Pancreas (tissue), 10 donors: ENCODE measurements around the gene FNDC8. TPM values are rescaled to one million over a fixed set of nuclear protein-coding genes. Genes with fewer than 3 reads are reported as not detected.

Experiments
- ATAC-seq, 4 donors: fragments of 200-7000 bp; cut with Tn5 transposase; one replicate each; pipeline versions ENCODE4 v1.8.0 to v1.9.1; 2020; ENCODE audit warnings: mild to moderate bottlenecking in 4 of 4, moderate library complexity in 4 of 4
- DNase-seq, 6 donors: peaks; one replicate each; pipeline ENCODE4 v3.0.0-alpha.2; 2020
- FAIRE-seq: peaks from 2 replicates; lab custom pipeline; 2012; peaks lifted over from hg19 to GRCh38; lab: Jason Lieb, UNC
- H3K27ac ChIP-seq, 4 donors: fragments of 200-600 bp; sonication (generic); 1 replicate in 3 of 4; 2 replicates in 1 of 4; pipeline versions ENCODE4 v1.5.0 to v1.8.0; 2020
- H3K27me3 ChIP-seq, 4 donors: fragments of 200-600 bp; one replicate each; pipeline ENCODE4 v1.8.0; 2021
- H3K36me3 ChIP-seq, 3 donors: fragments of 200-600 bp; sonication (generic) in 1 of 3; one replicate each; pipeline versions ENCODE4 v1.5.0 to v1.8.0; 2020 to 2021
- H3K4me1 ChIP-seq, 3 donors: fragments of 200-600 bp; one replicate each; pipeline ENCODE4 v1.8.0; 2021
- H3K4me3 ChIP-seq, 4 donors: fragments of 200-600 bp; sonication (generic) in 2 of 4; one replicate each; pipeline versions ENCODE4 v1.5.0 to v1.8.0; 2020 to 2021
- H3K9me3 ChIP-seq, 4 donors: fragments of 200-600 bp; one replicate each; pipeline ENCODE4 v1.8.0; 2021
- WGBS, 2 donors: extraction: QIAGEN DNeasy Blood & Tissue Kit; methylation state at CpG; one replicate each; pipeline ENCODE4 v1.1.7; 2013; 5-methylcytosine and 5-hydroxymethylcytosine counted together
- intact Hi-C, 3 donors: fragments of 100-400 bp; cut with DNase I; formaldehyde crosslinking; loops; one replicate each; pipeline versions ENCODE4 v1.11.1 to v1.14.2; 2022
- polyA plus RNA-seq, 2 donors: library from polyadenylated mRNA; stranded (reverse); fragments of 200-250 nt; gene quantifications; one replicate each; pipeline ENCODE4 v1.2.3, GENCODE V29; 2013
- total RNA-seq, 6 donors: library from RNA; stranded (reverse); fragmentation: NEBNext Ultra II Directional in 4 of 6; extraction: Animal tissue kit (Norgen Biotek cat#: 25700) in 4 of 6; gene quantifications; one replicate each; pipeline versions ENCODE4 v1.2.1 to v1.2.4, GENCODE V29; 2021 to 2023
- TF ChIP-seq, protein P1 (sequence below), 4 donors: fragments of 200-600 bp; sonication (generic) in 3 of 4; IDR thresholded peaks; one replicate each; pipeline versions ENCODE4 v1.5.0 to v1.8.0; 2021; ENCODE audit warnings: antibody characterized with exemption in 4 of 4
- donor health status: healthy with polysubstance abuse.
- donor health status: DM: no; HTN: no; CAD: no; lungs with moderate emphysema.
- donor health status: DM: no; HTN: no; CAD: no.
- donor health status: control.
- donor health status: control.
- donor health status: Bipolar disorder and iron deficiency.
- donor health status: DM: yes; HTN: yes; CAD: no.
- donor health status: DM: no; HTN: no; CAD: no.
- donor health status: DM: no; HTN: no; CAD: no.
- donor health status: DM: yes; HTN: yes; CAD: no.

The FNDC8 gene
- total and polyA plus RNA-seq, 8 donors = not detected

GRCh38 chr17:35094902-35095301 lies 26.5 kb upstream of the FNDC8 start:
- H3K4me3 ChIP-seq = no peak overlapping the region
- no peak for FAIRE-seq
- no peaks in the 10 kb centered on the region for H3K36me3 ChIP-seq
- ATAC-seq = peak in 1 of 4 donors; percentile 41
- TF ChIP-seq, protein P1, sequence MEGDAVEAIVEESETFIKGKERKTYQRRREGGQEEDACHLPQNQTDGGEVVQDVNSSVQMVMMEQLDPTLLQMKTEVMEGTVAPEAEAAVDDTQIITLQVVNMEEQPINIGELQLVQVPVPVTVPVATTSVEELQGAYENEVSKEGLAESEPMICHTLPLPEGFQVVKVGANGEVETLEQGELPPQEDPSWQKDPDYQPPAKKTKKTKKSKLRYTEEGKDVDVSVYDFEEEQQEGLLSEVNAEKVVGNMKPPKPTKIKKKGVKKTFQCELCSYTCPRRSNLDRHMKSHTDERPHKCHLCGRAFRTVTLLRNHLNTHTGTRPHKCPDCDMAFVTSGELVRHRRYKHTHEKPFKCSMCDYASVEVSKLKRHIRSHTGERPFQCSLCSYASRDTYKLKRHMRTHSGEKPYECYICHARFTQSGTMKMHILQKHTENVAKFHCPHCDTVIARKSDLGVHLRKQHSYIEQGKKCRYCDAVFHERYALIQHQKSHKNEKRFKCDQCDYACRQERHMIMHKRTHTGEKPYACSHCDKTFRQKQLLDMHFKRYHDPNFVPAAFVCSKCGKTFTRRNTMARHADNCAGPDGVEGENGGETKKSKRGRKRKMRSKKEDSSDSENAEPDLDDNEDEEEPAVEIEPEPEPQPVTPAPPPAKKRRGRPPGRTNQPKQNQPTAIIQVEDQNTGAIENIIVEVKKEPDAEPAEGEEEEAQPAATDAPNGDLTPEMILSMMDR (IDR thresholded peaks at IDR 0.05) = no peak
- H3K27me3 ChIP-seq = no peaks in the 10 kb centered on the region
- 78 to 88% methylated on average over 2 of the region's 2 CpGs for WGBS, 2 donors
- no peak for DNase-seq
- intact Hi-C loops = loop anchor here in 1 of 3 donors (10.0 kb wide), 1 partner anchor 90 kb away; no protein-coding TSS in a partner anchor
- H3K4me1 ChIP-seq = no peaks in the 10 kb centered on the region
- H3K27ac ChIP-seq = no peak overlapping the region
- no peaks in the 10 kb centered on the region for H3K9me3 ChIP-seq

GRCh38 chr17:35095741-35096140 lies 25.7 kb upstream of the FNDC8 start:
- ATAC-seq (no peak), FAIRE-seq (no peak), DNase-seq (no peak)
- intact Hi-C loops = loop anchor here in 1 of 3 donors (10.0 kb wide), 1 partner anchor 91 kb away; no protein-coding TSS in a partner anchor
- Histone ChIP-seq H3K4me3 (no peak overlapping the region), H3K4me1 (no peaks in the 10 kb centered on the region), H3K9me3 (no peaks in the 10 kb centered on the region), H3K27ac (no peak overlapping the region), H3K36me3 (peaks cover 0 to 4% (median 0%) of the 10 kb centered on the region in 3 donors), H3K27me3 (no peaks in the 10 kb centered on the region)
- WGBS, 2 donors = 94 to 98% methylated on average over 1 of the region's 1 CpG
- TF ChIP-seq, protein P1 (IDR thresholded peaks at IDR 0.05) = no peak

DNA sequence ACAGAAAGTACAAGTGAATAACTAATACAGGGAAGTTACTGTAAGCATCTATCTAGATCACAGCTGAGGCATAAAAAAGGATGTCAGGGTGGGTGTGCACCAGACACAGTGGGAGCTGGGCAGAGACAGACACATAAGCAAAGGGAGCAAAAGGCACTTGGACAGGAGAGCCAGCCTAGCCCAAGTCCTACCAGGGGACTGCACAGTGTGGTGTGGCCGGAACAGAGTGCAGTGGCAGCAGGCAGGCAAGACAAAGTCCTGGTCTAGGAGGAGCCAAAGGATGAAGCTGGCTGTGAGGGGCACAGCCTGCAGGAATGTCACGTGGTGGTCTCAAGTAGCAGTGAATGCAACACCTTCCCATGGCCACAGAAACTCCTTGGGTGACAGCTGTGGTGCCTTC lies 23.6 kb upstream of the FNDC8 start:
- 90 to 98% methylated on average over 2 of the region's 2 CpGs for WGBS, 2 donors
- Histone ChIP-seq H3K27ac (no peak overlapping the region), H3K27me3 (no peaks in the 10 kb centered on the region), H3K4me3 (no peak overlapping the region), H3K4me1 (no peaks in the 10 kb centered on the region), H3K9me3 (no peaks in the 10 kb centered on the region), H3K36me3 (peaks cover 0 to 15% (median 0%) of the 10 kb centered on the region in 3 donors)
- intact Hi-C loops = loop anchor here in 1 of 3 donors (10.0 kb wide), 1 partner anchor 93 kb away; no protein-coding TSS in a partner anchor
- TF ChIP-seq, protein P1 (IDR thresholded peaks at IDR 0.05) = no peak
- DNase-seq (no peak), ATAC-seq (no peak), FAIRE-seq (no peak)

GRCh38 chr17:35099908-35100307 lies 21.5 kb upstream of the FNDC8 start:
- Histone ChIP-seq H3K4me1 (no peaks in the 10 kb centered on the region), H3K36me3 (peaks cover 0 to 15% (median 0%) of the 10 kb centered on the region in 3 donors), H3K9me3 (no peaks in the 10 kb centered on the region), H3K27me3 (no peaks in the 10 kb centered on the region), H3K4me3 (no peak overlapping the region), H3K27ac (no peak overlapping the region)
- intact Hi-C loops = loop anchor here in 1 of 3 donors (10.0 kb wide), 1 partner anchor 95 kb away; no protein-coding TSS in a partner anchor
- FAIRE-seq (no peak), DNase-seq (no peak), ATAC-seq (peak in 2 of 4 donors; percentile 58 to 74)
- TF ChIP-seq, protein P1 (IDR thresholded peaks at IDR 0.05) = no peak
- WGBS, 2 donors = 85 to 90% methylated on average over 3 of the region's 3 CpGs

DNA sequence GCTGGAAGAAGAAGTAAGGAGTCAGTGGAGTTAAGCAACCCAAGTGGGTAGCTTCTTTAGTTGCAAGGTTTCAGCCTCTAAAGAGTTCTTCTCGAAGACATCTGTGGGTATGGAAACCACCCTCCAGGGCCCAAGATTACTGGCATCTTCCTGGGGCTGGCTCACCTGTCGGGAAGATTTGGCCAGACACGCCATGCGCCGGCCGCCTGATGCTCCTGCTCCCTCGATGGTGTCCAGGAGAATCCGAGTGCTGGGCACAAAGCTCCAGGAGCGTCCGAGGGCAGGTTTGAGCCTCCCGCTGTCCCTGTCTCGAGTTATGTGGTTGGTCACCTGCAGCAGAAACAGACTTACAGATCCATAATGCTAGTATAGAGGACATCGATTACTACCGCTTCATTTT lies 20.4 kb upstream of the FNDC8 start:
- FAIRE-seq = no peak
- H3K27me3 ChIP-seq = no peaks in the 10 kb centered on the region
- no peak overlapping the region for H3K27ac ChIP-seq
- no peak overlapping the region for H3K4me3 ChIP-seq
- intact Hi-C loops = no loop called here
- WGBS, 2 donors = 91 to 92% methylated on average over 14 of the region's 14 CpGs
- TF ChIP-seq, protein P1 (IDR thresholded peaks at IDR 0.05) = no peak
- peaks cover 0 to 15% (median 0%) of the 10 kb centered on the region in 3 donors for H3K36me3 ChIP-seq
- ATAC-seq = no peak
- H3K4me1 ChIP-seq = no peaks in the 10 kb centered on the region
- H3K9me3 ChIP-seq = no peaks in the 10 kb centered on the region
- no peak for DNase-seq
